Effector memory CD4-positive, alpha-beta T cell (primary cell): Measurements from ENCODE around the gene BRD4.

ENCODE experiments used
- DNase-seq, 3 donors: peaks; one replicate each; pipeline ENCODE4 v3.0.0-alpha.2; 2020
- H3K27ac ChIP-seq: 2 replicates; pipeline ENCODE4 v1.7.0; 2013; ENCODE audit warnings: mild to moderate bottlenecking, low read length, moderate library complexity; ENCODE audit not compliant: insufficient read depth, poor library complexity, severe bottlenecking
- H3K27me3 ChIP-seq: replicated peaks from 2 replicates; pipeline ENCODE4 v1.7.0; 2013; ENCODE audit warnings: mild to moderate bottlenecking, low read length; ENCODE audit not compliant: insufficient read depth, control insufficient read depth, poor library complexity, severe bottlenecking
- H3K36me3 ChIP-seq: 2 replicates; pipeline ENCODE4 v1.7.0; 2013; ENCODE audit warnings: mild to moderate bottlenecking, low read length, moderate library complexity; ENCODE audit not compliant: control insufficient read depth, insufficient read depth
- H3K4me1 ChIP-seq: 2 replicates; pipeline ENCODE4 v1.7.0; 2013; ENCODE audit warnings: low read length, mild to moderate bottlenecking; ENCODE audit not compliant: control insufficient read depth, insufficient read depth, poor library complexity, severe bottlenecking
- H3K4me3 ChIP-seq: 2 replicates; pipeline ENCODE4 v1.7.0; 2013; ENCODE audit warnings: low read length, low read depth, mild to moderate bottlenecking; ENCODE audit not compliant: insufficient read depth, poor library complexity, severe bottlenecking
- H3K9me3 ChIP-seq: 2 replicates; pipeline ENCODE4 v1.7.0; 2013; ENCODE audit warnings: mild to moderate bottlenecking, low read length, moderate library complexity; ENCODE audit not compliant: control insufficient read depth
- total RNA-seq, 3 donors: gene quantifications; one replicate each; lab custom pipeline; 2026; lab: John Stamatoyannopoulos, UW

BRD4 gene
- 63.1 to 101 (median 97.2) reads per million in 3 donors for total RNA-seq

- peaks cover 28% of the 10 kb centered on the region for H3K4me1 ChIP-seq
- H3K36me3 ChIP-seq, result no peaks in the 10 kb centered on the region
- H3K4me3 ChIP-seq, result peak within 1 kb of the TSS; percentile 94
- H3K27me3 ChIP-seq, result no peaks in the 10 kb centered on the region
- peak; percentile 57 to 64 (median 60) for DNase-seq
- H3K9me3 ChIP-seq, result no peaks in the 10 kb centered on the region
- peak within 1 kb of the TSS; percentile 77 for H3K27ac ChIP-seq
Measured at GRCh38 chr19:15332311-15332996, at the start of gene BRD4. Gene BRD4, minus strand, starts transcription at chr19:15332539. Its CDS starts 59,440 bp downstream, at chr19:15273099.

GRCh38 chr19:15381864-15382263 lies 49.5 kb upstream of the BRD4 start:
- Histone ChIP-seq H3K27ac (no peak overlapping the region), H3K36me3 (peaks cover 8% of the 10 kb centered on the region), H3K4me1 (peaks cover 16% of the 10 kb centered on the region), H3K4me3 (no peak overlapping the region), H3K9me3 (no peaks in the 10 kb centered on the region), H3K27me3 (no peaks in the 10 kb centered on the region)
- no peak for DNase-seq

- H3K9me3 ChIP-seq, result no peaks in the 10 kb centered on the region
- H3K4me3 ChIP-seq, result no peak overlapping the region
- peaks cover 6% of the 10 kb centered on the region for H3K36me3 ChIP-seq
- H3K27ac ChIP-seq, result no peak overlapping the region
- no peak for DNase-seq
- no peaks in the 10 kb centered on the region for H3K27me3 ChIP-seq
- peaks cover 20% of the 10 kb centered on the region for H3K4me1 ChIP-seq
Measured at GRCh38 chr19:15381429-15381828, 49.1 kb upstream of the BRD4 start.

- Histone ChIP-seq H3K9me3 (no peaks in the 10 kb centered on the region), H3K4me3 (peak overlapping the region; percentile 74), H3K36me3 (peaks cover 6% of the 10 kb centered on the region), H3K27ac (peak overlapping the region; percentile 66), H3K27me3 (no peaks in the 10 kb centered on the region), H3K4me1 (peaks cover 21% of the 10 kb centered on the region)
- no peak for DNase-seq
Measured at GRCh38 chr19:15379999-15380647, 47.8 kb upstream of the BRD4 start.

- H3K4me3 ChIP-seq, result peak within 1 kb of the TSS; percentile 74
- H3K27me3 ChIP-seq, result no peaks in the 10 kb centered on the region
- peak within 1 kb of the TSS; percentile 99 for H3K27ac ChIP-seq
- H3K9me3 ChIP-seq, result no peaks in the 10 kb centered on the region
- DNase-seq, result peak; percentile 97
- H3K36me3 ChIP-seq, result peaks cover 11% of the 10 kb centered on the region
- H3K4me1 ChIP-seq, result peaks cover 21% of the 10 kb centered on the region
Measured at GRCh38 chr19:15379083-15379998, 47.0 kb upstream of the BRD4 start, which contains the start of gene AKAP8. Gene AKAP8, minus strand, starts transcription at chr19:15379787. Its CDS starts 56 bp downstream, at chr19:15379731.

GRCh38 chr19:15378534-15379082 lies 46.3 kb upstream of the BRD4 start:
- Histone ChIP-seq H3K4me1 (peaks cover 21% of the 10 kb centered on the region), H3K27me3 (no peaks in the 10 kb centered on the region), H3K9me3 (no peaks in the 10 kb centered on the region), H3K27ac (peak overlapping the region; percentile 99), H3K4me3 (peak overlapping the region; percentile 74), H3K36me3 (peaks cover 16% of the 10 kb centered on the region)
- peak; percentile 12 to 18 (median 17) for DNase-seq

GRCh38 chr19:15374796-15375440 lies 42.6 kb upstream of the BRD4 start:
- Histone ChIP-seq H3K4me1 (peaks cover 17% of the 10 kb centered on the region), H3K4me3 (no peak overlapping the region), H3K36me3 (peaks cover 53% of the 10 kb centered on the region)

GRCh38 chr19:15374105-15374651 lies 41.8 kb upstream of the BRD4 start:
- DNase-seq, result no peak
- peaks cover 57% of the 10 kb centered on the region for H3K36me3 ChIP-seq
- H3K27me3 ChIP-seq, result no peaks in the 10 kb centered on the region
- H3K4me1 ChIP-seq, result peaks cover 17% of the 10 kb centered on the region
- H3K9me3 ChIP-seq, result no peaks in the 10 kb centered on the region
- no peak overlapping the region for H3K4me3 ChIP-seq
- no peak overlapping the region for H3K27ac ChIP-seq

More at GRCh38 chr19:15374796-15375440, 42.6 kb upstream of the BRD4 start:
- no peak for DNase-seq
- H3K9me3 ChIP-seq, result no peaks in the 10 kb centered on the region
- no peaks in the 10 kb centered on the region for H3K27me3 ChIP-seq
- H3K27ac ChIP-seq, result no peak overlapping the region

GRCh38 chr19:15373644-15374043 lies 41.3 kb upstream of the BRD4 start:
- DNase-seq, result no peak
- H3K27me3 ChIP-seq, result no peaks in the 10 kb centered on the region
- no peak overlapping the region for H3K27ac ChIP-seq
- no peaks in the 10 kb centered on the region for H3K9me3 ChIP-seq
- H3K36me3 ChIP-seq, result peaks cover 59% of the 10 kb centered on the region
- peaks cover 17% of the 10 kb centered on the region for H3K4me1 ChIP-seq
- H3K4me3 ChIP-seq, result no peak overlapping the region
